Endothelial cell of umbilical vein (primary cell): Measurements from ENCODE around the gene CEP83. TPM values are rescaled to one million over a fixed set of nuclear protein-coding genes. Genes with fewer than 3 reads are reported as not detected.

Source experiments
- BruUV-seq: library from RNA; stranded (reverse); fragments of 400-500 nt; replicated peaks from 2 replicates; lab custom pipeline; 2021; lab: Mats Ljungman, UMichigan
- CTCF ChIA-PET: fragments of 300-600, 350-600 bp; sonication (Branson Sonifier 250); formaldehyde crosslinking; loops from one replicate; lab custom pipeline; 2021; ENCODE audit warnings: antibody characterized with exemption, inconsistent platforms; lab: Charles Lee
- POLR2A ChIA-PET: fragments of 300-600, 350-600 bp; sonication (Branson Sonifier 250); formaldehyde crosslinking; loops from one replicate; lab custom pipeline; 2021; ENCODE audit warnings: antibody characterized with exemption, inconsistent platforms; lab: Charles Lee
- DNase-seq: peaks from one replicate; pipeline ENCODE4 v3.0.0-alpha.2; 2011; ENCODE audit warnings: low read depth, low spot score
- FAIRE-seq: peaks from 2 replicates; lab custom pipeline; 2011; peaks lifted over from hg19 to GRCh38; lab: Jason Lieb, UNC
- H2AFZ ChIP-seq: 2 replicates; pipeline ENCODE4 v1.6.0; 2012; ENCODE audit warnings: low read depth, low read length, control low read depth, inconsistent platforms
- H3K27ac ChIP-seq: 2 replicates; pipeline ENCODE4 v1.5.1; 2011; ENCODE audit warnings: low read depth, mild to moderate bottlenecking, control low read depth, low read length, moderate library complexity; ENCODE audit not compliant: insufficient read depth
- H3K27me3 ChIP-seq, 2 experiments: 2 replicates each; pipeline versions ENCODE4 v1.6.0 to v1.6.1; 2011; ENCODE audit warnings: low read length in 2 of 2, mixed read lengths in 1 of 2; ENCODE audit not compliant: control insufficient read depth in 2 of 2, insufficient read depth in 2 of 2
- H3K36me3 ChIP-seq, 2 experiments: 2 replicates in 1 of 2; 3 replicates in 1 of 2; pipeline ENCODE4 v1.5.1; 2011; ENCODE audit warnings: low read length in 2 of 2, mild to moderate bottlenecking in 1 of 2, moderate library complexity in 1 of 2; ENCODE audit not compliant: control insufficient read depth in 2 of 2, insufficient read depth in 2 of 2; ENCODE audit errors: extremely low read depth in 1 of 2
- H3K4me1 ChIP-seq: 3 replicates; pipeline ENCODE4 v1.5.1; 2011; ENCODE audit warnings: mild to moderate bottlenecking, low read length; ENCODE audit not compliant: control insufficient read depth, insufficient read depth; ENCODE audit errors: extremely low read depth
- H3K4me2 ChIP-seq: 2 replicates; pipeline ENCODE4 v1.6.1; 2011; ENCODE audit warnings: low read length, control low read depth, mixed read lengths; ENCODE audit not compliant: insufficient read depth
- H3K4me3 ChIP-seq, 3 experiments: fragments of 200-600 bp in 1 of 3; sonication (generic), shearing (Covaris generic) in 1 of 3; replicated peaks in 1 of 3; 2 replicates each; pipeline ENCODE4 v1.5.1; 2011 to 2016; ENCODE audit warnings: control low read depth in 3 of 3, low read length in 3 of 3, mild to moderate bottlenecking in 2 of 3, inconsistent platforms in 1 of 3, low read depth in 1 of 3, moderate library complexity in 1 of 3; ENCODE audit not compliant: insufficient read depth in 1 of 3
- H3K79me2 ChIP-seq: 2 replicates; pipeline ENCODE4 v1.6.0; 2012; ENCODE audit warnings: low read length, inconsistent platforms; ENCODE audit not compliant: control insufficient read depth, insufficient read depth
- H3K9ac ChIP-seq: replicated peaks from 2 replicates; pipeline ENCODE3; 2011; ENCODE audit warnings: low read length, control low read depth; ENCODE audit not compliant: insufficient read depth; ENCODE audit errors: extremely low read depth
- H3K9me1 ChIP-seq: replicated peaks from 3 replicates; pipeline ENCODE4 v1.6.0; 2011; ENCODE audit warnings: mild to moderate bottlenecking, low read length; ENCODE audit not compliant: control insufficient read depth, insufficient read depth; ENCODE audit errors: extremely low read depth
- H3K9me3 ChIP-seq: replicated peaks from 2 replicates; pipeline ENCODE4 v1.5.1; 2012; ENCODE audit warnings: low read length, inconsistent platforms; ENCODE audit not compliant: control insufficient read depth, insufficient read depth
- H4K20me1 ChIP-seq: replicated peaks from 2 replicates; pipeline ENCODE3; 2011; ENCODE audit warnings: mild to moderate bottlenecking, low read length; ENCODE audit not compliant: control insufficient read depth, insufficient read depth; ENCODE audit errors: extremely low read depth
- EZH2 ChIP-seq: IDR thresholded peaks from 2 replicates; pipeline ENCODE4 v1.6.1; 2012; ENCODE audit warnings: borderline replicate concordance, low read depth, mild to moderate bottlenecking, moderate library complexity, low read length, inconsistent platforms; ENCODE audit not compliant: severe bottlenecking
- FOS ChIP-seq: IDR thresholded peaks from 2 replicates; pipeline ENCODE4 v1.6.1; 2011; ENCODE audit warnings: mild to moderate bottlenecking, low read length, moderate library complexity, borderline replicate concordance; ENCODE audit not compliant: insufficient read depth
- MYC ChIP-seq: IDR thresholded peaks from one replicate; pipeline ENCODE4 v1.6.1; 2011; ENCODE audit warnings: mild to moderate bottlenecking, low read depth, low read length
- POLR2AphosphoS5 ChIP-seq: IDR thresholded peaks from 2 replicates; pipeline ENCODE4 v1.6.1; 2012; ENCODE audit warnings: low read depth, mild to moderate bottlenecking, control low read depth, low read length, moderate library complexity; ENCODE audit not compliant: insufficient read depth
- dilution Hi-C: fragments of 300-500 bp; cut with MboI; formaldehyde crosslinking; loops from one replicate; pipeline ENCODE4 v1.15.0; 2019; ENCODE audit warnings: low sequenced_read_pairs; ENCODE audit not compliant: extremely low pct_ligation_motif_present
- intact Hi-C: fragments of 100-400 bp; cut with micrococcal nuclease; formaldehyde crosslinking; loops from one replicate; pipeline ENCODE4 v1.10.0; 2022
- polyA plus RNA-seq, 4 experiments: library from polyadenylated mRNA; depleted of rRNA in 3 of 4; stranded (reverse) in 3 of 4; unstranded in 1 of 4; fragments of >200 nt; gene quantifications; 2 replicates each; pipeline versions ENCODE4 v1.2.1 to v1.2.3, GENCODE V29; 2011 to 2012; ENCODE audit warnings: missing spikeins in 1 of 4
- total RNA-seq: library from RNA; stranded (reverse); gene quantifications from 2 replicates; pipeline ENCODE4 v1.2.3, GENCODE V29; 2021
- TF ChIP-seq, protein P1 (sequence below): IDR thresholded peaks from 2 replicates; pipeline ENCODE4 v1.6.1; 2011; ENCODE audit not compliant: insufficient read depth, insufficient read length
- TF ChIP-seq, protein P2 (sequence below), 2 donors: IDR thresholded peaks; 1 replicate in 1 of 2; 2 replicates in 1 of 2; pipeline ENCODE4 v1.5.1; 2011; ENCODE audit warnings: low read length in 2 of 2, mild to moderate bottlenecking in 2 of 2, moderate library complexity in 2 of 2, control low read depth in 1 of 2, inconsistent platforms in 1 of 2, low read depth in 1 of 2; ENCODE audit not compliant: insufficient read depth in 1 of 2; ENCODE audit errors: extremely low read depth in 1 of 2

CEP83 gene
- total and polyA plus RNA-seq, 2 donors (not counting 3 experiments of a cell fraction or from before 2014, with no cell fraction given), result 2.9 to 15.3 TPM

DNA sequence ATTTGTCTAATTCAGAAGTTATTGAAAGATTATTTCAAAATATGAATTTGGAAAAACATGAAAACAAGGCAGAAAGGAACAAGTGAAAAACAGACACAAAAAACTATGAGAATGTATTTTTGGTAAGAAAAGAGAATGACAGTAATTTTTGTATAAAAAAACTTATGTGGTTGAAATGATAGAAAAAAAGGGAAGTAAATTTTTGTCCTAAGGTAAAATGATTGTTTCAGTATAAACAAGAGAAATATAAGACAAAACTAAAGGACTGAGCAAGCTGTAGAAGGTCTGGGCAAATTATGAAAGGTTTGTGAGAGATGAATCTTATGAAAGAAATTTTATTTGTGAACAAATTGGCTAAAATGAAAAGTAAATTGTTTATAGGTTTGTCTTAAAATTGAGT lies 44.6 kb downstream of the CEP83 start:
- DNase-seq, result no peak

More for the DNA sequence above, 44.6 kb downstream of the CEP83 start:
- Histone ChIP-seq H4K20me1 (no peaks in the 10 kb centered on the region), H3K9ac (no peak overlapping the region), H3K4me2 (no peak overlapping the region), H3K9me1 (no peaks in the 10 kb centered on the region), H3K9me3 (no peaks in the 10 kb centered on the region), H3K79me2 (no peaks in the 10 kb centered on the region), H3K4me1 (no peaks in the 10 kb centered on the region), H3K27me3 (no peaks in the 10 kb centered on the region), H3K27ac (no peak overlapping the region), H3K4me3 (no peak overlapping the region), H3K36me3 (no peaks in the 10 kb centered on the region), H2AFZ (no peak overlapping the region)
- FAIRE-seq, result no peak
- dilution Hi-C loops (no loop called here), intact Hi-C loops (no loop called here)
- ChIA-PET POLR2A (no interaction called here), CTCF (no interaction called here)
- TF ChIP-seq, protein P1, sequence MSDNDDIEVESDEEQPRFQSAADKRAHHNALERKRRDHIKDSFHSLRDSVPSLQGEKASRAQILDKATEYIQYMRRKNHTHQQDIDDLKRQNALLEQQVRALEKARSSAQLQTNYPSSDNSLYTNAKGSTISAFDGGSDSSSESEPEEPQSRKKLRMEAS, result no peak
- TF ChIP-seq FOS (no peak), EZH2 (no peak), MYC (no peak), POLR2AphosphoS5 (no peak)
- TF ChIP-seq, protein P2, sequence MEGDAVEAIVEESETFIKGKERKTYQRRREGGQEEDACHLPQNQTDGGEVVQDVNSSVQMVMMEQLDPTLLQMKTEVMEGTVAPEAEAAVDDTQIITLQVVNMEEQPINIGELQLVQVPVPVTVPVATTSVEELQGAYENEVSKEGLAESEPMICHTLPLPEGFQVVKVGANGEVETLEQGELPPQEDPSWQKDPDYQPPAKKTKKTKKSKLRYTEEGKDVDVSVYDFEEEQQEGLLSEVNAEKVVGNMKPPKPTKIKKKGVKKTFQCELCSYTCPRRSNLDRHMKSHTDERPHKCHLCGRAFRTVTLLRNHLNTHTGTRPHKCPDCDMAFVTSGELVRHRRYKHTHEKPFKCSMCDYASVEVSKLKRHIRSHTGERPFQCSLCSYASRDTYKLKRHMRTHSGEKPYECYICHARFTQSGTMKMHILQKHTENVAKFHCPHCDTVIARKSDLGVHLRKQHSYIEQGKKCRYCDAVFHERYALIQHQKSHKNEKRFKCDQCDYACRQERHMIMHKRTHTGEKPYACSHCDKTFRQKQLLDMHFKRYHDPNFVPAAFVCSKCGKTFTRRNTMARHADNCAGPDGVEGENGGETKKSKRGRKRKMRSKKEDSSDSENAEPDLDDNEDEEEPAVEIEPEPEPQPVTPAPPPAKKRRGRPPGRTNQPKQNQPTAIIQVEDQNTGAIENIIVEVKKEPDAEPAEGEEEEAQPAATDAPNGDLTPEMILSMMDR (IDR thresholded peaks at IDR 0.05; ENCODE audit: extremely low read depth in 1 of 2, insufficient read depth in 1 of 2, low read depth in 1 of 2, low read length in 2 of 2), result no peak
- no TSS peak for BruUV-seq
